Measurements from ENCODE around the gene TMEM187.
A peak's percentile ranks its signal among the peaks of the same experiment; 100 is the strongest.

Gene TMEM187

GRCh38 chrX:154006947-154007346 is 34.4 kb downstream of the TMEM187 start:
- DNase-seq = no peak

- DNase-seq = no peak
These were observed 36.0 kb downstream of the TMEM187 start for GRCh38 chrX:154008521-154008920.

GRCh38 chrX:154010330-154011087 is 38.0 kb downstream of the TMEM187 start:
- no peak for DNase-seq

- no peak for DNase-seq
These were observed 39.1 kb downstream of the TMEM187 start for GRCh38 chrX:154011376-154012335.

- DNase-seq = no peak
These were observed 39.9 kb downstream of the TMEM187 start for GRCh38 chrX:154012336-154012991.

GRCh38 chrX:154013001-154013421 is 40.5 kb downstream of the TMEM187 start:
- no peak for DNase-seq

GRCh38 chrX:154013614-154014360 is 41.2 kb downstream of the TMEM187 start:
- DNase-seq = peak; percentile 12

GRCh38 chrX:154014429-154015380 is 42.2 kb downstream of the TMEM187 start:
- no peak for DNase-seq

DNA sequence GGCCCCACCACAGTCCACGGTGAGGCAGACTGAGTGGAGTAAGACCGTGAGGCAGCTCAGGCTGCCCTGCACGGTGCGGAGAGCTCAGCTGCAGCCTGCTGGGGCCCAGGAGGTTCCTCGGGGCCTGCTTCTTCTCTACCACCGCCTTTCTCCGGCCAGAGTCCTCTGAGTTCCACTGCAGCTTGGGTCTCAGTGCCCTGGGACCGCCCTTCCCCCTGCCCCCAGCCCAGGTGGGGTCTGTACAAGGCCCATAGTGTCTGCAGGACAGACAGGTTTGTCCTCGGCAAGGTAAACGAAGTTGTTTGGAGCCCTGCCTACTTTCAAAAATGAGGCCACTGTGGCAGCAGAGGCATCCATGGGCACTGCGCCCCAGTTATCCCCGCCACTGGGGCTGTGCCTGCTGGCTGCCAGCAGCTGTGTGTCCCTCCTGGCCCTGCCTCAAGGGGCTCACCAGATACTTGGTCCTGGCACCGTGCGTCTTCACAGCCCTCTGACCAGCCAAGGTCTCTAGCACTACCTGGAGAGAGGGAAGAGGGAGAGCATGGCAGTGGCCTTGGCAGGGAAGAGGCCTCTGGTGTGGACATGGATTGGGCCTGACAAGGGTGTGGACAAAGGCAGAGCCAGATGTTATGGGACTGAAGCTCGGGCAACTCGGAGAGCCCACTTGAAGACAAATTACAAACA is 43.2 kb downstream of the TMEM187 start:
- DNase-seq = no peak

- no peak for DNase-seq
These were observed 44.0 kb downstream of the TMEM187 start for GRCh38 chrX:154016366-154017076.

DNA sequence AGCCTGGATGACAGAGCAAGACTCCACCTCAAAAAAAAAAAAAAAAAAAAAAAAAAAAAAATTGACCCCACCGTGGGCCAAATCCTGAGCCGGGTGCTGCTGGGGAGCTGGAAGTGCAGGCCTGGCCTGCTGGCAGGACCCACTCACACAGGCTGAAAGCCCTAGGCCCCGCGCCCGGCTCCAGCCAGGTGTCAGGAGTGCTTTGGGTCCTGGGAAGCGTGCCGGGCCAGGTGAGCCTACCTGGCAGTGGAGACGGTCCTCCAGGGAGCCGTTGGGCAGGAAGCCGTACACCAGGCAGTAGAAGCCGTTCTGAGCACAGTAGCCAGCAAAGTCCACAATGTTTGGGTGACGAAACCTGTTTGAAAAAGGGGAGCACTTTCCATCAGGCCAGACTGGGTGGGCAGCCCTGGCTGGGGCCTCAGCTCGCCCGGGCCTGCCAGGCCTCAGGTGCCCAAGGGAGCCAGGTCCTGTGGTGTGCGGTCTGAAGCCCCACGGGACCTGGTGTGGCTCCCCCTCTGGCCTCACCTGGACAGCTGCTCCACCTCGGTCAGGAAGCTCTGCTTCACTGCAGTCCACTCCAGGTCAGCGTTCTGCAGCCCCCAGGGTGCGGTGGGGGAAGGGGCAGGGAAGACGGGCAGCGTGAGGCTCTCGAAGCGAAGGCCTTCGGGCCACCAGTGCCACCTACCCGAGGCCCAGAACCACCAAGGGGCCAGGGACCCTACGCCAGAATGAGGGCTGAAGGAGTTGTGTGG is 45.4 kb downstream of the TMEM187 start:
- DNase-seq = no peak

DNA sequence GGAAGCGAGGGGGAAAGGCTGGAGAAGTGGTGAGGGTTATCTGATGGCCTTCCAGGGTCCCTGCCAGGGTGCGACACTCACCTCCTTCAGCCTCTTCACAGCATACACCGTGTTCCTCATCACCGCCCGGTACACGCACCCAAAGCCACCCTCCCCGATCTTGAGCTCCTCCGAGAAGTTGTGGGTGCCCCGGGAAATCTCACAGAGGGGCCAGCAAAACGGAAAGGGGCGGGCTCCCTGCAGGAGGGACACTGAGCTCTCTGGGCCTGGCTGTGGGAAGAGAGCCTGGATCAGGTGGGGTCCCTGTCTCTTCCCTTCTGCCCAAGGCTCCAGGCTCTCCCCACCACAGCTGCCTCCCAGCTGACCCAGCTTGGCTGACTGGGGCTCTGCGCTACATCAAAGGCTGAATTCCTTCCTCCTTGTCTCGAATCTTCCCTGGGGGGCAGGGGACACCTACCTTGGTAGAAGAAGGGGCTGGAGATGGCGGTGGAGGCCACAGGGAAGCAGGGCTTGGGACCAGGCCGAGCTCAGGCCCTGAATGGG is 46.0 kb downstream of the TMEM187 start:
- no peak for DNase-seq

- no peak for DNase-seq
These were observed 46.6 kb downstream of the TMEM187 start for GRCh38 chrX:154019061-154019621.

- DNase-seq = no peak
These were observed 47.3 kb downstream of the TMEM187 start, which contains the start of gene IRAK1 for GRCh38 chrX:154019633-154020528. Gene IRAK1, minus strand, starts transcription at chrX:154019902. Its CDS starts 90 bp downstream, at chrX:154019812.

DNA sequence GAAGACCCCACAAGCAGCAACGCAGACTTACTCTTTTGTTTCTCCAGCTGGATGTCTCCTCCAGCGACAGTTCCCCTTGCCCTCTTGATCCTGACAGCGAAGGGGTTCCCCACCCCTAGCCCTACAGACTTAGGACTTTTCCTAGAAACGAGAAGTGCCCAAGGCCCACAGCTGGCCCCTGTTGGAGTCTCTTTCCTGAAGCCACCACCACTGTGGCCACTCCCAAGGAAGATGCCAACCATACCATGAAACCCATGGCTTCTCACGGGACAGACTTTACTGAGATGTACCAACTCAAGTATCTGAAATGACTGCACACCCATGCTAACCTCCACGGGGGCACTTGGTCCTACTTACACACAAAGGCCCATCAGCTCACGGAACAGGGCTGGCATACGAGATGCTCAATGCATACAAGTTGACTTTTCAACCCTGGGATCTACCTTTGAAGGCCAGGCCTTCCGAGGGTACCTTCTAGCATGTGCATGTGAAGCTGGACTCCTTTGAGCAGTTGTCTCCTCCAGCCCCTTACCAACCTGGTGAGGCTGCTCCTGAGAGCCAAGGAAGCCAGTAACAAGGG is 48.1 kb downstream of the TMEM187 start:
- DNase-seq = no peak

DNA sequence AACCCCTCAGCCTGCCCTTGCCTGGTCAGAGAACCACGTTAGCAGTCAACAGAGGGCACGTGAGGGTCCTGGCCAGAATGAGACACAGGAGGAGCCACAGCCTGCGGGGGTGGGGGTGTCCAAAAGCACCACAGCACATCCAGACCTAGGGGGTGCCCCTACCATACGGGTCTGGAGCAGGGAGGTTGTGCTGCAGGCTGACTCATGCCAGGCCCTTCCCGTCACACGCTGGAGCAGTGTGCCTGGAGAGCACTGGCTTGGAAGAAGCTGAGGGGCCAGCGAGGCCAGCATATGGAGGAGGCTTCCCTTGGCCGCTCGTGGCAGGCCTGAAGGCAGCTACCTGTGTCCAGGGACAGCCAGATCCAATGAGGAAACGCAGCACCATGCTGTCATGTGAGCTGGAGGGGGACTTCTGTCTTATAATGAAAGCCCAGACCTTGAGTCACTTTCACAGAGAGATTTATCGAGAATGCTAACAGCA is 48.6 kb downstream of the TMEM187 start:
- no peak for DNase-seq

DNA sequence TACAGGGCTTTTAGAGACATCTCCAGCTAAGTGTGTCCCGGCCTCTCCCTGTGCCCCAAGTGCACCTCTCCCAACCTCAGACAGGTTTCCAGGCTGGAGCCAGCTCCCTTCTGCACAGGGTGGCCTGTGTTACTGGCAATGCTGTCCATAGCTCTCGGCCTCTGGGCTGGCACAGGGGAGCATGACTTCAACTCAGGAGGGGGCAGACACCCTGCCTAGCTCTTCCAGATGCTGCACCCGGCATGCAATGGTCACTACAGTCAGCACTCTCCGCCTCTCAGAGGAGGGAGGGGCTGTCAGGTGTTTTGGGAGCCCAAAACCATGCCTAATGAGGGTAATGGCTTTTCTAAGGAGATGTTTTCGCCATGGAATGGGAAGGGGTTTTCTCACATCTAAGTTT is 49.6 kb downstream of the TMEM187 start:
- no peak for DNase-seq
